Measurements from ENCODE around the gene HACD3. TPM values are rescaled to one million over a fixed set of nuclear protein-coding genes. Genes with fewer than 3 reads are reported as not detected.

Gene HACD3
- total and polyA plus RNA-seq, 9 of the 15 experiments (the other 6 are each of a cell fraction or from before 2014, with no cell fraction given) = 48.1 to 117 (median 72.8) TPM

- in situ Hi-C loops (cut with MboI) = no loop called here
- Histone ChIP-seq H3K36me3 (ENCODE audit: control insufficient read depth, insufficient read depth, low read length) (no peaks in the 10 kb centered on the region), H3K4me3 (no peak overlapping the region), H3K79me2 (ENCODE audit: control insufficient read depth, insufficient read depth, low read length) (peaks cover 11% of the 10 kb centered on the region), H2AFZ (ENCODE audit: low read depth, low read length) (no peak overlapping the region), H3K9ac (ENCODE audit: insufficient read depth in 1 of 2, low read depth in 2 of 2, low read length in 2 of 2) (no peak overlapping the region), H3K27me3 (ENCODE audit: control insufficient read depth in 2 of 2, insufficient read depth in 2 of 2, low read length in 2 of 2) (no peaks in the 10 kb centered on the region), H3K27ac (ENCODE audit: extremely low read depth, low read depth, low read length) (no peak overlapping the region), H3K4me2 (ENCODE audit: insufficient read depth, low read length) (no peak overlapping the region), H4K20me1 (replicated peaks; ENCODE audit: control insufficient read depth, insufficient read depth, low read length) (0 out of 2 replicates have a peak, but pooled peaks cover 6% of the 10 kb centered on the region), H3K4me1 (replicated peaks in 1 of 2; ENCODE audit: control insufficient read depth in 2 of 2, insufficient read depth in 2 of 2, low read length in 2 of 2) (peaks cover under 1 to 7% of the 10 kb centered on the region in 2 experiments; a peak in 4 of 5 replicates), H3K9me3 (replicated peaks; ENCODE audit: control insufficient read depth, insufficient read depth, low read depth, low read length) (no peaks in the 10 kb centered on the region), H3K9me1 (ENCODE audit: control insufficient read depth, insufficient read depth, low read length) (no peaks in the 10 kb centered on the region)
- no peak for FAIRE-seq
- no peak for ATAC-seq
- POLR2A ChIA-PET = no interaction called here
- WGBS (ENCODE audit: insufficient coverage, low coverage, missing lambda C conversion rate) = 43% methylated on average over 7 of the region's 7 CpGs
- DNase-seq (ENCODE audit: extremely low read depth in 1 of 4, low spot score in 3 of 4) = peak in 1 of 4 experiments; percentile 16
- CTCF ChIA-PET (ENCODE audit: low intra/inter-chr PET ratio) = no interaction called here
- TF ChIP-seq NFRKB (IDR thresholded peaks at IDR 0.05; ENCODE audit: low read depth) (no peak), FOXK2 (conservative IDR thresholded peaks at IDR 0.05 in 1 of 2, IDR thresholded peaks at IDR 0.05 in 1 of 2; ENCODE audit: low read depth in 2 of 2) (no peak), ZNF717 (CRISPR knock-in tag; IDR thresholded peaks at IDR 0.05) (no peak), NR2C1 (IDR thresholded peaks at IDR 0.05) (no peak), NR2C1 (tag; IDR thresholded peaks at IDR 0.05) (no peak), CBFA2T3 (IDR thresholded peaks at IDR 0.05) (peak; percentile 53), CBFA2T2 (conservative IDR thresholded peaks at IDR 0.05) (0 out of 2 replicates have a peak, but pooled peaks have one; percentile 17), NONO (IDR thresholded peaks at IDR 0.05; ENCODE audit: low read depth in 2 of 2, low read length in 1 of 2) (no peak), TAL1 (IDR thresholded peaks at IDR 0.05) (0 out of 2 replicates have a peak, but pooled peaks have one; percentile 18)
- intact Hi-C loops (cut with micrococcal nuclease) = no loop called here
- BruUV-seq (replicated peaks) = no TSS peak
These were observed 8.9 kb upstream of the HACD3 start for GRCh38 chr15:65521350-65521749.

All from K562 (cell line).